NCI-H524 treated with DMSO at 0.1 percent for 48 hours (cell line): ENCODE data around the gene APOL4.
"Not testable (repeated sequence)": the region's sequence is repeated elsewhere in the genome, so short reads cannot be mapped to it uniquely, and the experiment has no call there.

Source experiments
- DNase-seq: peaks from one replicate; lab custom pipeline; 2025; lab: John Stamatoyannopoulos, UW

The APOL4 gene

DNA sequence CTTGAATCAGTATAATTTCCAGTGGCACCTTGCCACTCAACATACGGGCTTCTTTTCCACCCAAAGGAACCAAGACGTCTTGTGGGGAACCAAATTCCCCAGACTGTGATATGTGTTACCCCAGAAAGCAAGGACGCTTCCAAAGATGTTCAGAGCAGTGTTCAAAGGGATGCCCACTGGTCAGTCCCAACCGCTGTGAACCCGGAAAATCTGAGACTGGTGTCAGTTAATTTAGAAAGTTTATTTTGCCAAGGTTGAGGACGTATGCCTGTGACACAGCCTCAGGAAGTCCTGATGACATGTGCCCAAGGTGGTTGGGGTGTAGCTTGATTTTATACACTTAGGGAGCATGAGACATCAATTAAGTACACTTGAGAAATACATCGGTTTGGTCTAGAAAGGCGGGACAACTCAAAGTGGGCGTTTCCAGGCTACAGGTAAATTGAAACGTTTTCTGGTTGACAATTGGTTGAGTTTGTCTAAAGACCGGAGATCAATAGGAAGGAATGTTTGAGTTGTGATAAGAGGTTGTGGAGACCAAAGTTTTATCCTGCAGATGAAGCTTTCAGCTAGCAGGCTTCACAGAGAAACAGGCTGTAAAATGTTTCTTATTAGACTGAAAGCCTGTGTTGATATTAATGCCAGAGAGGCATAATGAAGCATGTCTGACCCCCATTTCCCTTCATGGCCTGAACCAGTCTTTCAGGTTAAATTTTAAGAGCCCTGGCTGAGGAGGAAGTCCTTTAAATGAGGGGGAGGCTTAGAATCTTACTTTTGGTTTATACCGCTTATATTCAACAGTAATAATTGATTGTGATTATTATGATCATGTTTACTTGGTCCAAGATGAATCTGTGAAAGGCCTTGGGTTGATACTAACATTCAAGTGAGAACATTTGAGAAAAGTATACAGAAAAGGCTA, 47.8 kb downstream of the APOL4 start:
- no peak for DNase-seq

- DNase-seq, result not testable (repeated sequence)
These were observed 48.8 kb downstream of the APOL4 start for GRCh38 chr22:36152821-36153220.

DNA sequence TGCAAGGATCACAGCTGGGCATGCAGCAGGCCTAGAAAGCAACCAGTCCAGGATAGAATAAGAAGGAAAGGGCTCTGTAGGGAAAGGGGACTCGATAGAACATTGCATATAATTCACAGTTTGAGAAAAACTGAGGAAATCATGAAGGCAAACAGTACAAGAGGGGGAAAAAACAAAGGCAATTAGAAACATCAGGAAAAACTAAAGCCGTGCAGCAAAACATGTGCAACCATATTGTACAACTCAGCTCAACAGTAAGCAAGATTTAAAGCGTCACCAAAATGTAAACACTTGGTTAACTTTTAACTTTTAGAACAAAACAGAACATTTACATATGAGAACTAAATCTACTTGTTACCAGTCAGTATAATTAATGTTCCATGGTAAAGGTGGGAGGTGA, 49.5 kb downstream of the APOL4 start:
- no peak for DNase-seq

GRCh38 chr22:36151006-36151595, 50.5 kb downstream of the APOL4 start:
- no peak for DNase-seq

DNA sequence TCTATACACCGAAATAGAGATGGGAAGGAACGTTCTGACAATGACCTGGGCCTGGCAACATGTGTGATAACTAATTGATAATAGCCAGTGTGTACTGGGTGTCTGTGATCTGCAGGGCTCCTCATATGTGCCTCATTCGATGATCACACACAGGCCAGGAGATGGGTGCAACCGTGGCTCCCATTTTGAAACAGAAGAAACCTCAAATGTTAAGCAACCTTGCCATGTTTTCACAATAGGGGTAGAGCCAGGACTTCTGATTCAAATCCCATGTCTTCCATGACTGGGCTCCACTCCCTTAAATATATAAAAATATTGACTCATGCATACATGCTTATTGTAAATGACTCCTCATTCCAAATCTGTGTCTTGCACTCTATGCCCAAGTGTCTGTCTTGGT, 52.2 kb downstream of the APOL4 start:
- no peak for DNase-seq

DNA sequence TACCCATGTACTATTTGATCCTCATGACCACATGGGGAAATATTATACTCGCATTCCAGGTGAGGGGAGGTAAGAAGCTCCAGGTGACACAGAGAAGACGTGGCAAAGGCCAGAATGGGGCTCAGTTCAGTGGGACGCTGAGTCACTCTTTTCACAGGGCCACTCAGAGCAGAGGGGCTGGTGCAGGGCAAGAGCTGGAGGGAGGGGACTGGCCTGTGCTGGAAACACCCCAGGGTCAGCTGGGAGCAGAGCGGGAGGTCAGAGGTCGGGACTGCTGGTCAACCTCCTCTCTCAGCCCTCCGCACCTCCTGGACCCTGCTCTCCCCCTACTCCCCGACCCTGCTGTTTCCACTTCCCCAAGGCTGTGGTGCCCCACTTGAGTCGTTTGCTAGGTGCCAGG, 53.2 kb downstream of the APOL4 start:
- no peak for DNase-seq

DNA sequence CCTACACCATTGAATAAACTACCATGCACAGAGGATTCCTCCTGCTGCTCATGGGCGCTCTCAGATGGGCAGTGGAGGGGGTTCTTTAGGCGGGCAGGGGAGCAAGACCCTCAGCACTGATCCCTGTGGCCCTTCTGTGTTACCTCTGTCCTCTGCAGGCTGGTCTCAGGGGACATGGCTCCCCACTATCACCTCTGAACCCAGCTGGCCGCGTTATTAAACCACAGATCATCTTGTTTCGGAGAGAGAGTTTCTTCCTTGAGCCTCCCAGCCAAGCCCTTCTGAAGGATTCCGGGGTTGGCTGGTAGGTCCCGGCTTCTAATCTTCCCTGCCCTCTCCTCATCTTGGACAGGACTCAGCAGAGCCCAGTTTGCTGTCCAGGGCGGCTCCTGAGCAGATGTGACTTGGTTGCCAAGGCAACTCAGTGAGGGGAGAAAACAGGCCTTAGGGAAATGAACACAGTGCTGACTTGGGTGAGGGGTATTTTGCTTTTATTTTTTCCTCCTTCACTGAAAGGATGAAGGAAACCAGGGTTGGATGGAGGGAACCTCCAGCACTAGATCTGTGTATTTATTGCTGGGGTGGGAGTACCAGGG, 54.3 kb downstream of the APOL4 start:
- no peak for DNase-seq

- no peak for DNase-seq
These were observed 55.7 kb downstream of the APOL4 start for GRCh38 chr22:36145881-36146280.

DNA sequence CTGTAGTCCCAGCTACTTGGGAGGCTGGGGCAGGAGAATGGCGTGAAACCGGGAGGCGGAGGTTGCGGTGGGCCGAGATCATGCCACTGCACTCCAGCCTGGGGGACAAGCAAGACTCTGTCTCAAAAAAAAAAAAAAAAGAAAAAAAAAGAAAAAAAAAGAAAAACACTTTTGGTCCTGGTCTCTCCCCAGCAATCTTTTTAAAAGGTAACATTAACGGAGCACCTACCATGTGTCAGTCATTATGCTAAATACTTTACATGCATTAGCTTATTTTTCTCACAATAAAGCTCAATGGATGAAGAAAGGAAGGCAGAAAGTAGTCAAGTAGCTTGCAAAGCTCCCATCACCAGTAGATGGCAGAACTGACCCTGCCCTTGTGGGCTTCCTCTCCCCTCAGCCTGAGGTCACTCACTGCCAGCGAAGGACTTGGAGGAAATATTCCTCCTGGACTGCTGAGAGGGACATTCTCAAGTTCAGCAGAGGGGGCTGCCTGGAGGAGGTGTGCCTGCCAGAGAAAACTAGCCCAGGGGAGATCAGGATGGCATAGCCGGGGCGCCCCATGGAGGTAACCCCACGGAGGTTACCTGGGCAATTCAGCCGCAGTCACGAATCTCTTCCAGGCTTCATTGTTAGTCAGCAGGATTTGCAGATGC, 56.6 kb downstream of the APOL4 start:
- peak; percentile 31 for DNase-seq

DNA sequence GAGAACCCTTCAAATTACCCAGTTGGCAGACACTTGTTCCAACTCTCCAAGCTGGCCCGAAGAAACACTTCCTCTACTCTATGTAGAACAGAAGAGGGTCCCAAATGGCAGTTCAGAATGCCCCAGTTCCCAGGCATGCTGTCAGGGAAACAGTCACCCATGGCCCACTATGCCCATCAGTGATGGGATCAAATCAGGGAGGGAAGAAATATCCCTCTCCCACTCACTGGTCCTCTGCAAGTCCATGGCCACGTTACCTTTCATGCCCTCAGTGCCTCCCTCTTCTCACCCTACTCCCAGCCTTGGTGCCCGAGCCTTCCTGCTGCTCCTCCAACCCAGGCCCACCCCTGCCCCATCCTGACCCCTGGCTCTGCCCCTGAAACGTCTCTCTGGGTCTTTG, 57.7 kb downstream of the APOL4 start:
- DNase-seq, result no peak

DNA sequence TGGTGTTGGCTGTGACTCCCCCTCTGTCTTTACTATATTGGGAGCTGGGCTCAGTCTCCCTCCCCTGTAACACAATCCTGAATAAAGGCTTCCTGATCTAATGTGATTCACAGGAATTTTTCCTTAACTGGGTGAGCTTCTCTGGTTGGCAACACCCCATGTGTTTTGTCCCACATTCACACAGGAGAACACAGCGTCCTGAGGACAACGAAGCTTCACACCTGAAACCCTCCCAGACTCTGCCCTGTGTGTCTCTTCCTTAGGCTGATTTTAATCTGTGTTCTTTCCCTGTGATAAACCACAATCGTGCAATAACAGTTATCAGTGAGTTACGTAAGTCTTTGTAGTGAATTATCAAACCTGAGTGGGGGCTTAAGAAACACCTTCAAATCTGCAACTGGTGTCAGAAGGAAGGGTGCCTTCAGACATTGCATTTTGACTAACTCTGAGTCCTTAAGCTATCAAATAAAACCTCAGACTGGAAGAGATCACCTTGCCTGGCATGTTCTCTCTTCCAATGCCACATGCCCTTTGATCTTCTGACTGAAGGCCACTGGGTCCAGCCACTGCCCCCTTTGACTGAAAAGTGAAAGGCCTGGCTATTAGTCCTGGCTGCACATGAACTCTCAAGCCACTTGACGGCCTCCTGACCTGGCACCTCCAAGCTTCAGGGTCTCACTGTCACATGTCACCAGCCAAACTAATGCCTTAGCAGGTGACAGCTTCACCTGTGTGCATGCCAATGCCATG, 58.4 kb downstream of the APOL4 start:
- DNase-seq, result no peak

GRCh38 chr22:36141481-36141880, 60.1 kb downstream of the APOL4 start:
- no peak for DNase-seq
